ENCODE results near the gene PLA2G2C. TPM values are rescaled to one million over a fixed set of nuclear protein-coding genes. Genes with fewer than 3 reads are reported as not detected.

PLA2G2C gene
- total RNA-seq, 4 donors from 2014 or later: 0.33 to 0.42 (median 0.40) TPM; not detected in 1

DNA sequence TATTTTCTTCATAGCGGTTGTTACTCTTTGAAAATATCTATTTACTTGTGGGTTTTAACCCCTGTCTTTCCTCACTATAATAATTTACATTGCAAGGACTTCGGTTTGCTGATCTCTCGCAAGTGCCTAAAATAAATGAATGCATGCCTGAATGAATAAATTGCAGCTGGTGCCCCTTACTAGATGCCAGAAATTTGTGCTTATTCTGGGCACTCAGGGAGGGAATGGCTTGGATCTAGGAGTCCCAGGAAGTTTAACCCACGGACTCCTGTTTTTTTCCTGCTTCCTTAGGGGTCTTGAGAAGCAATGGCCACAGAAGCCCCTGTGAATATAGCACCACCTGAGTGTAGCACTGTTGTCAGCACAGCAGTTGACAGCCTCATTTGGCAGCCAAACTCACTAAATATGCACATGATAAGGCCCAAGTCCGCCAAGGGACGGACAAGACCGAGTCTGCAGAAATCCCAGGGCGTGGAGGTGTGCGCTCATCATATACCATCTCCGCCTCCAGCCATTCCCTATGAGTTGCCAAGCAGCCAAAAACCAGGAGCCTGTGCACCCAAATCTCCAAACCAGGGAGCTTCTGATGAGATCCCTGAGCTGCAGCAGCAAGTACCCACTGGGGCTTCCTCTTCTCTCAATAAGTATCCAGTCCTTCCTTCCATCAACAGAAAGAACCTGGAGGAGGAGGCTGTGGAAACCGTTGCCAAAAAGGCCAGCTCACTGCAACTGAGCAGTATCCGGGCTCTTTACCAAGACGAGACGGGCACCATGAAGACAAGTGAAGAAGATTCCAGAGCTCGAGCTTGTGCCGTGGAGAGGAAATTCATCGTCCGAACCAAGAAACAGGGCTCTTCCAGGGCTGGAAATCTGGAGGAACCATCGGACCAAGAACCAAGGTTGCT, 4.2 kb upstream of the PLA2G2C start:
- intact Hi-C loops (cut with DNase I): no loop called here
- TF ChIP-seq POLR2A (IDR thresholded peaks at IDR 0.05; ENCODE audit: low read depth) (no peak), EP300 (IDR thresholded peaks at IDR 0.05) (no peak), POLR2AphosphoS5 (IDR thresholded peaks at IDR 0.05) (no peak)
- TF ChIP-seq, protein P1, sequence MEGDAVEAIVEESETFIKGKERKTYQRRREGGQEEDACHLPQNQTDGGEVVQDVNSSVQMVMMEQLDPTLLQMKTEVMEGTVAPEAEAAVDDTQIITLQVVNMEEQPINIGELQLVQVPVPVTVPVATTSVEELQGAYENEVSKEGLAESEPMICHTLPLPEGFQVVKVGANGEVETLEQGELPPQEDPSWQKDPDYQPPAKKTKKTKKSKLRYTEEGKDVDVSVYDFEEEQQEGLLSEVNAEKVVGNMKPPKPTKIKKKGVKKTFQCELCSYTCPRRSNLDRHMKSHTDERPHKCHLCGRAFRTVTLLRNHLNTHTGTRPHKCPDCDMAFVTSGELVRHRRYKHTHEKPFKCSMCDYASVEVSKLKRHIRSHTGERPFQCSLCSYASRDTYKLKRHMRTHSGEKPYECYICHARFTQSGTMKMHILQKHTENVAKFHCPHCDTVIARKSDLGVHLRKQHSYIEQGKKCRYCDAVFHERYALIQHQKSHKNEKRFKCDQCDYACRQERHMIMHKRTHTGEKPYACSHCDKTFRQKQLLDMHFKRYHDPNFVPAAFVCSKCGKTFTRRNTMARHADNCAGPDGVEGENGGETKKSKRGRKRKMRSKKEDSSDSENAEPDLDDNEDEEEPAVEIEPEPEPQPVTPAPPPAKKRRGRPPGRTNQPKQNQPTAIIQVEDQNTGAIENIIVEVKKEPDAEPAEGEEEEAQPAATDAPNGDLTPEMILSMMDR (IDR thresholded peaks at IDR 0.05): no peak
- H3K27me3 ChIP-seq: peaks cover 0 to 7% (median 0%) of the 10 kb centered on the region in 4 donors
- DNase-seq (ENCODE audit: extremely low spot score): no peak
- WGBS: 87% methylated on average over 18 of the region's 19 CpGs
- H3K36me3 ChIP-seq: peaks cover 0 to 12% (median 5%) of the 10 kb centered on the region in 4 donors
- H3K4me3 ChIP-seq: no peak overlapping the region
- H3K4me1 ChIP-seq: peaks cover 28 to 99% (median 97%) of the 10 kb centered on the region in 4 donors
- peak overlapping the region in 1 of 4 donors; percentile 70 for H3K27ac ChIP-seq (replicated peaks in 1 of 4)
- no peaks in the 10 kb centered on the region for H3K9me3 ChIP-seq

DNA sequence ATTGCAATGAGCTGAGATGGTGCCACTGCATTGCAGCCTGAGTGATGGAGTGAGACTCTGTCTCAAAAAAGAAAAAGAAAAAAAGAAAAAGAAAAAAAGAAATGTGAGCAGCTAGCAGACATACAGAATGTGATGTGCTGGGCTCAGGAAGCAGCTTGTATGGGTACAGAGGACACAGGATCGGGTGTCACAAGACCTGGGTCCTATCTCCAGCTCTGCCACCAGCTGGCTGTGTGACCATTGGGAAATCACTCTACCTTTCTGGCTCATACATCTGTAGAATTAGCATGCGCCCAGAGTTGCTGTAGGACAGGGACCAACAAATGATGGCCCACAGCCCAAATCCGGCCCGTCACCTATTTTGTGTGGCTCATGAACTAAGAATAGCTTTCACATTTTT, 3.3 kb upstream of the PLA2G2C start:
- 89% methylated on average over 4 of the region's 4 CpGs for WGBS
- peak overlapping the region in 3 of 4 donors; percentile 86 to 93 (median 88) for H3K27ac ChIP-seq (replicated peaks in 1 of 4)
- H3K9me3 ChIP-seq: no peaks in the 10 kb centered on the region
- peaks cover 0 to 12% (median 5%) of the 10 kb centered on the region in 4 donors for H3K36me3 ChIP-seq
- peaks cover 0 to 8% (median 0%) of the 10 kb centered on the region in 4 donors for H3K27me3 ChIP-seq
- DNase-seq (ENCODE audit: extremely low spot score): no peak
- intact Hi-C loops (cut with DNase I): no loop called here
- H3K4me3 ChIP-seq: no peak overlapping the region
- H3K4me1 ChIP-seq: peaks cover 25 to 99% (median 97%) of the 10 kb centered on the region in 4 donors
- TF ChIP-seq, protein P1 (IDR thresholded peaks at IDR 0.05): no peak
- TF ChIP-seq POLR2A (IDR thresholded peaks at IDR 0.05; ENCODE audit: low read depth) (no peak), EP300 (IDR thresholded peaks at IDR 0.05) (no peak), POLR2AphosphoS5 (IDR thresholded peaks at IDR 0.05) (no peak)

GRCh38 chr1:20188455-20188817, 2.1 kb upstream of the PLA2G2C start:
- WGBS: 59% methylated on average over 4 of the region's 4 CpGs
- H3K4me3 ChIP-seq: no peak overlapping the region
- H3K36me3 ChIP-seq: peaks cover 0 to 12% (median 5%) of the 10 kb centered on the region in 4 donors
- DNase-seq (ENCODE audit: extremely low spot score): no peak
- peaks cover 22 to 91% (median 87%) of the 10 kb centered on the region in 4 donors for H3K4me1 ChIP-seq
- intact Hi-C loops (cut with DNase I): no loop called here
- no peaks in the 10 kb centered on the region for H3K9me3 ChIP-seq
- peak overlapping the region; percentile 86 to 93 (median 88) for H3K27ac ChIP-seq (replicated peaks in 1 of 4)
- TF ChIP-seq, protein P1 (IDR thresholded peaks at IDR 0.05): no peak
- TF ChIP-seq POLR2AphosphoS5 (IDR thresholded peaks at IDR 0.05): no peak
- no peak for TF ChIP-seq POLR2A (IDR thresholded peaks at IDR 0.05; ENCODE audit: low read depth)
- TF ChIP-seq EP300 (IDR thresholded peaks at IDR 0.05): no peak
- H3K27me3 ChIP-seq: peaks cover 0 to 8% (median 0%) of the 10 kb centered on the region in 4 donors

DNA sequence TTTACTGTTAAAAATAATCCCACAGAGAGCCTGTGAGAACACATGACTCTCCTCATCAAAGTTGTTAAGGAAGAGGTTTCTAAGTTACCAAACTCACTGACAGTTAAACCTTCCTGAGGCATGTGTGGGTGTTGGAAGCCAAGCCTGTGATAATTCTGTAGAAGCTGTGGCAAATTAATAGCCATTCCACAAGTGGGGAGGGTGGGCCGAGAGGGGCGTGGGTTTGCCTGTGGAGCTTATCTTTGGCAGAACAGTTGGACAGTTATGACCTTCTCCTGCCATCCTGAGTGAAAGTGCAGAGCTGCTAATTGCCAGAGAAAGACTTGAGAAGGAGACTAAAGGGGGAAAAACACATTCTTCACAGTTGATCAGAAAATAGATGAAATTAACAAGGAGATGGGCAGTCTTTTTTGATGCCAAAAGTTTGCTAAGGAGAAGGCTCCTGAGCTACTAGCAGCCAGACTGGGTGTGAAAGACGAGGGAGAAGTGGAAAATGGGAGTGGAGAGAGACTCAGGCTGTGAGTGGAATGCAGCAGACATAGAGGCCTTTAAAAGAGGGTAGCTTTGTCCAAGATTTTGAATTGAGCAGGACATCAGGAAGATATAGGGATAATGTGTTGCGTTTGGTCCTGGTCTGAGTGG, 1.6 kb upstream of the PLA2G2C start:
- Histone ChIP-seq H3K4me3 (peak overlapping the region in 1 of 4 donors; percentile 62), H3K27me3 (peaks cover 0 to 8% (median 0%) of the 10 kb centered on the region in 4 donors), H3K4me1 (peaks cover 22 to 86% (median 82%) of the 10 kb centered on the region in 4 donors), H3K27ac (replicated peaks in 1 of 4) (peak overlapping the region; percentile 86 to 93 (median 88)), H3K36me3 (peaks cover 0 to 12% (median 5%) of the 10 kb centered on the region in 4 donors), H3K9me3 (no peaks in the 10 kb centered on the region)
- 39% methylated on average over 4 of the region's 4 CpGs for WGBS
- intact Hi-C loops (cut with DNase I): no loop called here
- DNase-seq (ENCODE audit: extremely low spot score): no peak
- TF ChIP-seq, protein P1 (IDR thresholded peaks at IDR 0.05): no peak
- TF ChIP-seq EP300 (IDR thresholded peaks at IDR 0.05) (no peak), POLR2A (IDR thresholded peaks at IDR 0.05; ENCODE audit: low read depth) (no peak), POLR2AphosphoS5 (IDR thresholded peaks at IDR 0.05) (no peak)
